Caco-2 (cell line): ENCODE results near the gene LIMS1. TPM values are rescaled to one million over a fixed set of nuclear protein-coding genes. Genes with fewer than 3 reads are reported as not detected.

Experiments
- Bru-seq: library from RNA; stranded (reverse); fragments of 400-500 nt; gene quantifications from one replicate; lab custom pipeline; 2021; lab: Mats Ljungman, UMichigan
- BruChase-seq, 2 experiments: library from RNA; stranded (reverse); fragments of 400-500 nt; gene quantifications; one replicate each; lab custom pipeline; 2021; lab: Mats Ljungman, UMichigan
- BruUV-seq: library from RNA; stranded (reverse); fragments of 400-500 nt; replicated peaks from 2 replicates; lab custom pipeline; 2021; lab: Mats Ljungman, UMichigan
- CTCF ChIA-PET: fragments of 300-600 bp; sonication (Branson Sonifier 250); formaldehyde crosslinking; loops from one replicate; lab custom pipeline; 2022; ENCODE audit warnings: antibody characterized with exemption; lab: Charles Lee
- POLR2A ChIA-PET: fragments of 300-600 bp; sonication (Branson Sonifier 250); formaldehyde crosslinking; loops from one replicate; lab custom pipeline; 2022; ENCODE audit warnings: antibody characterized with exemption; lab: Charles Lee
- DNase-seq, 2 experiments: peaks; one replicate each; pipeline versions ENCODE4 v3.0.0 to v3.0.0-alpha.2; 2020 to 2022
- H3K27me3 ChIP-seq: replicated peaks from 2 replicates; pipeline ENCODE4 v1.6.0; 2011; ENCODE audit warnings: low read length; ENCODE audit not compliant: control insufficient read depth, insufficient read depth
- H3K36me3 ChIP-seq: 2 replicates; pipeline ENCODE4 v1.5.1; 2011; ENCODE audit warnings: low read length; ENCODE audit not compliant: control insufficient read depth, insufficient read depth
- H3K4me1 ChIP-seq: fragments of 250-450 bp; sonication (Bioruptor Pico); 2 replicates; pipeline ENCODE4 v1.5.1; 2020; ENCODE audit warnings: mild to moderate bottlenecking
- H3K4me3 ChIP-seq: 2 replicates; pipeline ENCODE4 v1.5.1; 2011; ENCODE audit warnings: low read depth, mild to moderate bottlenecking, control low read depth, low read length
- H3K9me3 ChIP-seq: fragments of 250-450 bp; sonication (Bioruptor Pico); 2 replicates; pipeline ENCODE4 v1.5.1; 2020; ENCODE audit warnings: mild to moderate bottlenecking, moderate library complexity
- H3K27ac Mint-ChIP-seq: one replicate; pipeline ENCODE4 v1.8.0; 2022; ENCODE audit warnings: mixed read lengths; ENCODE audit not compliant: unreplicated experiment
- H3K27me3 Mint-ChIP-seq: one replicate; pipeline ENCODE4 v1.8.0; 2022; ENCODE audit warnings: mixed read lengths; ENCODE audit not compliant: insufficient read depth, unreplicated experiment
- H3K36me3 Mint-ChIP-seq: one replicate; pipeline ENCODE4 v1.8.0; 2022; ENCODE audit warnings: mild to moderate bottlenecking, mixed read lengths; ENCODE audit not compliant: insufficient read depth, unreplicated experiment
- H3K4me1 Mint-ChIP-seq: one replicate; pipeline ENCODE4 v1.8.0; 2022; ENCODE audit warnings: low read depth, mixed read lengths; ENCODE audit not compliant: unreplicated experiment
- H3K4me3 Mint-ChIP-seq: one replicate; pipeline ENCODE4 v1.8.0; 2022; ENCODE audit warnings: mild to moderate bottlenecking, moderate library complexity, mixed read lengths; ENCODE audit not compliant: unreplicated experiment
- H3K9me3 Mint-ChIP-seq: one replicate; pipeline ENCODE4 v1.8.0; 2022; ENCODE audit warnings: mixed read lengths; ENCODE audit not compliant: unreplicated experiment
- intact Hi-C: fragments of 100-400 bp; cut with micrococcal nuclease; formaldehyde crosslinking; loops from one replicate; pipeline ENCODE4 v1.10.0; 2022; ENCODE audit not compliant: unreplicated experiment
- long read RNA-seq: library from polyadenylated mRNA; stranded (forward); transcript quantifications from one replicate; pipeline ENCODE4 v2.0.0, GENCODE V29; 2022
- total RNA-seq: library from RNA; stranded (reverse); gene quantifications from 2 replicates; pipeline ENCODE4 v1.2.3, GENCODE V29; 2022
- TF ChIP-seq, protein P1 (sequence below), 2 experiments: fragments of 200-600 bp in 1 of 2; IDR thresholded peaks; 1 replicate in 1 of 2; 2 replicates in 1 of 2; pipeline versions ENCODE4 v1.5.1 to v1.8.0; 2011 to 2022; ENCODE audit warnings: antibody characterized with exemption in 1 of 2, control low read depth in 1 of 2, inconsistent platforms in 1 of 2, low read depth in 1 of 2, low read length in 1 of 2, mild to moderate bottlenecking in 1 of 2, moderate library complexity in 1 of 2; ENCODE audit not compliant: insufficient read depth in 1 of 2, severe bottlenecking in 1 of 2, unreplicated experiment in 1 of 2

LIMS1 gene, protein sequence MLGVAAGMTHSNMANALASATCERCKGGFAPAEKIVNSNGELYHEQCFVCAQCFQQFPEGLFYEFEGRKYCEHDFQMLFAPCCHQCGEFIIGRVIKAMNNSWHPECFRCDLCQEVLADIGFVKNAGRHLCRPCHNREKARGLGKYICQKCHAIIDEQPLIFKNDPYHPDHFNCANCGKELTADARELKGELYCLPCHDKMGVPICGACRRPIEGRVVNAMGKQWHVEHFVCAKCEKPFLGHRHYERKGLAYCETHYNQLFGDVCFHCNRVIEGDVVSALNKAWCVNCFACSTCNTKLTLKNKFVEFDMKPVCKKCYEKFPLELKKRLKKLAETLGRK
- total RNA-seq: 67.2 and 75.2 TPM in 2 replicates
- Bru-seq, nascent RNA: percentile 90 among the genes with signal in this experiment
- BruChase-seq, experiment 1, labeled RNA remaining after a 2-hour chase: percentile 90 among the genes with signal in this experiment
- BruChase-seq, experiment 2, labeled RNA remaining after a 6-hour chase: percentile 91 among the genes with signal in this experiment
- long read RNA-seq, full-length matches to known transcripts: 25 of 35 reads
- long read RNA-seq, partial matches to known transcripts: 8 of 35 reads
- long read RNA-seq, other reads (novel, unspliced or antisense): 2 of 35 reads

DNA sequence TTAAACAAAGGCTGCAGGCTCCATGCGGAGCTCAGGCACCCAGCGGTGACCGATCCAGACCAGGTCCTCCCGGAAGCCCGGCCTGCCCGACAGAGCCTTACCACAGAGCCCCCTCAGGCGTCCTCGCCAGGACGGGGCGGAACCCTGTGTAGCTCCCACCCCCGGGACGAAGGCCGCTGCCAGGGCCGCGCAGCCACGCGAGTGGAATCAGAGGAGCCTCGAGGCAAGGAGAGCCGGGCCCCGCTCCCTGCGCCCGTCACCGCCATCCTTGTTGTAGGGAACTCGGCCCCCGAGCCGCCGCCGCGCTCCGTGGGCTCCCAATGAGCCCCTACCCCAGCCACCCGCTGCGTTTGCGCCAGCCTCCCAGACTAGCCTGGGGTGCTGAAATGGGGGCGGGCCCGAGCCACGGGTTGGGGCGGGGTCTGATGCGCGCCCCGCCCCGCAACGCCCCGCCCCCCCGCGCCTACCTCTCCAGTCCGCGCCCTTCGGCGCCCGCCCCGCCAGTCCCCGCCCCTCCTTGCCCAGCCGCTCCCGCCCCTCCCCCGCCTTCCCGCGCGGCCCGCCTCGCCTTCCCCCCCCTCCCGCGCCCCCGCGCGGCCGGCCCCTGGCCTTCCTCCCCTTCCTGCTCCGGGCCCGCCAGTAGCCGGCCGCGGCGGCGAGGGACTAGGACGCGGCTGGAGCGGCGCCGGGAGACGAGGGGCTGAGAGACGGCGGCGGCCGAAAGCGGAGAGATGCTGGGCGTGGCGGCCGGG lies at the start of gene LIMS1:
LIMS1 (plus strand) TSS at position 639 of the 752 bp plus-strand sequence; CDS start at position 732, 93 bp downstream.
- peaks cover 15% of the 10 kb centered on the region for H3K36me3 Mint-ChIP-seq

DNA sequence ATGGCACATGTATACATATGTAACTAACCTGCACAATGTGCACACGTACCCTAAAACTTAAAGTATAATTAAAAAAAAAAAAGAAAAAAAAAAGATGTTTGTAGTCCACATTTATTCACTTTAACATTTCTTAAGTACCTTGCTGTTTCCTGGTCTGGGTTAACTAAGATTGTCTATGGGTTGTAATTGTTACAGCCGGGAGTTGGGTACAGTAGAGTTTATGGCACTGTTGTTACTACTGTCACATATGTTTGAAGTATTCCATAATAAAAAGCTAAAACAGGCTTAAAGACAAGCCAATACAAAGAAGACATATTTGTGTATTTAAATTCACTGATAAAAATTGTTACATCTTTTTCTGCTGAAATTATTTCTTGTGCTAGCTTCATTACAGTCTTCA lies 49.0 kb upstream of the LIMS1 start:
- no peaks in the 10 kb centered on the region for H3K4me1 ChIP-seq
- no peaks in the 10 kb centered on the region for H3K27me3 ChIP-seq
- Mint-ChIP-seq H3K9me3 (no peaks in the 10 kb centered on the region), H3K27ac (no peak overlapping the region), H3K4me1 (no peaks in the 10 kb centered on the region), H3K4me3 (no peak overlapping the region), H3K27me3 (no peaks in the 10 kb centered on the region), H3K36me3 (peaks cover 15% of the 10 kb centered on the region)
- TF ChIP-seq, protein P1, sequence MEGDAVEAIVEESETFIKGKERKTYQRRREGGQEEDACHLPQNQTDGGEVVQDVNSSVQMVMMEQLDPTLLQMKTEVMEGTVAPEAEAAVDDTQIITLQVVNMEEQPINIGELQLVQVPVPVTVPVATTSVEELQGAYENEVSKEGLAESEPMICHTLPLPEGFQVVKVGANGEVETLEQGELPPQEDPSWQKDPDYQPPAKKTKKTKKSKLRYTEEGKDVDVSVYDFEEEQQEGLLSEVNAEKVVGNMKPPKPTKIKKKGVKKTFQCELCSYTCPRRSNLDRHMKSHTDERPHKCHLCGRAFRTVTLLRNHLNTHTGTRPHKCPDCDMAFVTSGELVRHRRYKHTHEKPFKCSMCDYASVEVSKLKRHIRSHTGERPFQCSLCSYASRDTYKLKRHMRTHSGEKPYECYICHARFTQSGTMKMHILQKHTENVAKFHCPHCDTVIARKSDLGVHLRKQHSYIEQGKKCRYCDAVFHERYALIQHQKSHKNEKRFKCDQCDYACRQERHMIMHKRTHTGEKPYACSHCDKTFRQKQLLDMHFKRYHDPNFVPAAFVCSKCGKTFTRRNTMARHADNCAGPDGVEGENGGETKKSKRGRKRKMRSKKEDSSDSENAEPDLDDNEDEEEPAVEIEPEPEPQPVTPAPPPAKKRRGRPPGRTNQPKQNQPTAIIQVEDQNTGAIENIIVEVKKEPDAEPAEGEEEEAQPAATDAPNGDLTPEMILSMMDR (IDR thresholded peaks at IDR 0.05; ENCODE audit: insufficient read depth in 1 of 2, low read depth in 1 of 2, low read length in 1 of 2, severe bottlenecking in 1 of 2, unreplicated experiment in 1 of 2): no peak
- POLR2A ChIA-PET: no interaction called here
- no peaks in the 10 kb centered on the region; the same call in 1 of the 2 replicates for H3K36me3 ChIP-seq
- no TSS peak for BruUV-seq
- CTCF ChIA-PET: no interaction called here
- no peak overlapping the region for H3K4me3 ChIP-seq
- intact Hi-C loops: no loop called here
- DNase-seq: no peak
- no peaks in the 10 kb centered on the region for H3K9me3 ChIP-seq

More for the DNA sequence above, at the start of gene LIMS1:
- peak within 1 kb of the TSS; percentile 95 for H3K4me3 ChIP-seq
- ChIA-PET CTCF (interaction anchor here (1.2 to 1.7 kb wide), 3 partner anchors 50 to 102 kb away, joined by 6 to 16 read pairs (median 9); no protein-coding TSS in a partner anchor), POLR2A (interaction anchor here (0.7 to 1.7 kb wide), 5 partner anchors 41 to 85 kb away, joined by 3 to 9 read pairs (median 4); partner anchors contain the start of gene GCC2)
- TF ChIP-seq, protein P1 (IDR thresholded peaks at IDR 0.05; ENCODE audit: insufficient read depth in 1 of 2, low read depth in 1 of 2, low read length in 1 of 2, severe bottlenecking in 1 of 2, unreplicated experiment in 1 of 2): no peak
- no peaks in the 10 kb centered on the region for H3K27me3 Mint-ChIP-seq
- peak within 1 kb of the TSS; percentile 91 for H3K27ac Mint-ChIP-seq
- no peaks in the 10 kb centered on the region for H3K9me3 ChIP-seq
- no peaks in the 10 kb centered on the region for H3K36me3 ChIP-seq
- BruUV-seq: no TSS peak
- peaks cover 45% of the 10 kb centered on the region for H3K4me1 ChIP-seq
- peaks cover 30% of the 10 kb centered on the region for H3K4me1 Mint-ChIP-seq
- H3K4me3 Mint-ChIP-seq: peak within 1 kb of the TSS; percentile 84
- H3K27me3 ChIP-seq: no peaks in the 10 kb centered on the region
- no peaks in the 10 kb centered on the region for H3K9me3 Mint-ChIP-seq
- peak; percentile 92 for DNase-seq
- intact Hi-C loops: loop anchor here (1.0 to 2.0 kb wide), 3 partner anchors 31 to 85 kb away; partner anchors contain the start of gene GCC2
